ENCODE data around the gene GPC6.

DNA sequence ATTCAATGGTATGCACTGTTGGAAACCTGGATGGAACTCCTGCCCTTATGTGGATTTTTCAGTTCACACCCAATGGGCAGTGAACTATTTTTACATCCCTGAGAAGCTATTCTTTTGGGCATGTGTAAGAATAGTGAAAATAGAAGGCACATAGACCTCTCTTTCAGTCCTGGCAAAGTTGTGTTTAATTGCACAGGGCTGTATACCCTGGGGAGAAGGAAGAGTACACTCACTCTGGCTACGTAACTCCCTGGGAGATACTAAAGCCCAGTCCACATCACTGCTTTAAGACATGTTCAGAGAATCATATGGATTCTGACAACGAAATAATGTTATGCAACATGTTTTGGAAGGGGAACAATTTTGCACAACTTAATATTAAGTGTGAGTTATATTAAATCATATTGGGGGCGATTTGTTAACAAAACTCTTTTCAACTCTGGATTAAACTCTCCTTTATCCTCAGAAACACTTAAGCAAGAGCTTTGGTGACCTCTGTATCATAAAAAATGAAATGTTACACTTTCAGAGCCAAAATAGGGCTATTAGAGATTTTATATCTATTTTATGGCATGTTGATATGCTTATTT is 1086.8 kb downstream of the GPC6 start:
- TF ChIP-seq, protein P1, sequence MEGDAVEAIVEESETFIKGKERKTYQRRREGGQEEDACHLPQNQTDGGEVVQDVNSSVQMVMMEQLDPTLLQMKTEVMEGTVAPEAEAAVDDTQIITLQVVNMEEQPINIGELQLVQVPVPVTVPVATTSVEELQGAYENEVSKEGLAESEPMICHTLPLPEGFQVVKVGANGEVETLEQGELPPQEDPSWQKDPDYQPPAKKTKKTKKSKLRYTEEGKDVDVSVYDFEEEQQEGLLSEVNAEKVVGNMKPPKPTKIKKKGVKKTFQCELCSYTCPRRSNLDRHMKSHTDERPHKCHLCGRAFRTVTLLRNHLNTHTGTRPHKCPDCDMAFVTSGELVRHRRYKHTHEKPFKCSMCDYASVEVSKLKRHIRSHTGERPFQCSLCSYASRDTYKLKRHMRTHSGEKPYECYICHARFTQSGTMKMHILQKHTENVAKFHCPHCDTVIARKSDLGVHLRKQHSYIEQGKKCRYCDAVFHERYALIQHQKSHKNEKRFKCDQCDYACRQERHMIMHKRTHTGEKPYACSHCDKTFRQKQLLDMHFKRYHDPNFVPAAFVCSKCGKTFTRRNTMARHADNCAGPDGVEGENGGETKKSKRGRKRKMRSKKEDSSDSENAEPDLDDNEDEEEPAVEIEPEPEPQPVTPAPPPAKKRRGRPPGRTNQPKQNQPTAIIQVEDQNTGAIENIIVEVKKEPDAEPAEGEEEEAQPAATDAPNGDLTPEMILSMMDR (IDR thresholded peaks at IDR 0.05): no peak
- TF ChIP-seq POLR2A (IDR thresholded peaks at IDR 0.05) (no peak), POLR2AphosphoS5 (IDR thresholded peaks at IDR 0.05) (no peak)
